ENCODE measurements around the gene RNMT.
"Not testable (repeated sequence)": the region's sequence is repeated elsewhere in the genome, so short reads cannot be mapped to it uniquely, and the experiment has no call there.

- TF ChIP-seq YY1 (IDR thresholded peaks at IDR 0.05; ENCODE audit: insufficient read depth, insufficient read length); SUZ12 (IDR thresholded peaks at IDR 0.05; ENCODE audit: extremely low read depth, insufficient read depth, insufficient read length): not testable (repeated sequence)
Measured at GRCh38 chr18:13690060-13690459, 36.4 kb upstream of the RNMT start.

All from NT2/D1 (cell line).